ENCODE measurements around the gene TNFRSF14. TPM values are rescaled to one million over a fixed set of nuclear protein-coding genes. Genes with fewer than 3 reads are reported as not detected.
A peak's percentile ranks its signal among the peaks of the same experiment; 100 is the strongest.

The TNFRSF14 gene
- total RNA-seq, 1 donor from 2014 or later: 86.1 TPM

- peak; percentile 77 for DNase-seq (ENCODE audit: extremely low read depth, low read depth, low spot score)
Observed at GRCh38 chr1:2586154-2587070, 30.2 kb downstream of the TNFRSF14 start, which contains the start of gene PRXL2B. Gene PRXL2B (plus strand): TSS chr1:2586777. CDS start chr1:2586886, 109 bp downstream.

- DNase-seq (ENCODE audit: extremely low read depth, low read depth, low spot score): no peak
Observed at GRCh38 chr1:2587071-2587859, 31.1 kb downstream of the TNFRSF14 start.

- no peak for DNase-seq (ENCODE audit: extremely low read depth, low read depth, low spot score)
Observed at GRCh38 chr1:2587860-2588571, 31.8 kb downstream of the TNFRSF14 start.

- DNase-seq (ENCODE audit: extremely low read depth, low read depth, low spot score): no peak
Observed at GRCh38 chr1:2588661-2589430, 32.7 kb downstream of the TNFRSF14 start.

GRCh38 chr1:2589431-2590232 lies 33.5 kb downstream of the TNFRSF14 start:
- no peak for DNase-seq (ENCODE audit: extremely low read depth, low read depth, low spot score)

GRCh38 chr1:2590233-2591141 lies 34.3 kb downstream of the TNFRSF14 start:
- no peak for DNase-seq (ENCODE audit: extremely low read depth, low read depth, low spot score)

- no peak for DNase-seq (ENCODE audit: extremely low read depth, low read depth, low spot score)
Observed at GRCh38 chr1:2591233-2591580, 35.0 kb downstream of the TNFRSF14 start.

- DNase-seq (ENCODE audit: extremely low read depth, low read depth, low spot score): no peak
Observed at GRCh38 chr1:2591581-2592261, 35.5 kb downstream of the TNFRSF14 start.

- DNase-seq (ENCODE audit: extremely low read depth, low read depth, low spot score): no peak
Observed at GRCh38 chr1:2592672-2593071, 36.5 kb downstream of the TNFRSF14 start.

- DNase-seq (ENCODE audit: extremely low read depth, low read depth, low spot score): no peak
Observed at GRCh38 chr1:2593251-2593878, 37.2 kb downstream of the TNFRSF14 start.

- no peak for DNase-seq (ENCODE audit: extremely low read depth, low read depth, low spot score)
Observed at GRCh38 chr1:2594001-2594640, 38.0 kb downstream of the TNFRSF14 start.

- no peak for DNase-seq (ENCODE audit: extremely low read depth, low read depth, low spot score)
Observed at GRCh38 chr1:2594641-2595131, 38.5 kb downstream of the TNFRSF14 start.

GRCh38 chr1:2595261-2595811 lies 39.2 kb downstream of the TNFRSF14 start:
- DNase-seq (ENCODE audit: extremely low read depth, low read depth, low spot score): no peak

GRCh38 chr1:2595812-2596529 lies 39.8 kb downstream of the TNFRSF14 start:
- DNase-seq (ENCODE audit: extremely low read depth, low read depth, low spot score): no peak

GRCh38 chr1:2596530-2597333 lies 40.6 kb downstream of the TNFRSF14 start:
- no peak for DNase-seq (ENCODE audit: extremely low read depth, low read depth, low spot score)

All from glomerular endothelial cell (primary cell).